Endothelial cell of umbilical vein (primary cell): ENCODE results near the gene TATDN3. TPM values are rescaled to one million over a fixed set of nuclear protein-coding genes. Genes with fewer than 3 reads are reported as not detected.

Experiments
- BruUV-seq: library from RNA; stranded (reverse); fragments of 400-500 nt; replicated peaks from 2 replicates; lab custom pipeline; 2021; lab: Mats Ljungman, UMichigan
- CTCF ChIA-PET: fragments of 300-600, 350-600 bp; sonication (Branson Sonifier 250); formaldehyde crosslinking; loops from one replicate; lab custom pipeline; 2021; ENCODE audit warnings: antibody characterized with exemption, inconsistent platforms; lab: Charles Lee
- POLR2A ChIA-PET: fragments of 300-600, 350-600 bp; sonication (Branson Sonifier 250); formaldehyde crosslinking; loops from one replicate; lab custom pipeline; 2021; ENCODE audit warnings: antibody characterized with exemption, inconsistent platforms; lab: Charles Lee
- DNase-seq: peaks from one replicate; pipeline ENCODE4 v3.0.0-alpha.2; 2011; ENCODE audit warnings: low read depth, low spot score
- FAIRE-seq: peaks from 2 replicates; lab custom pipeline; 2011; peaks lifted over from hg19 to GRCh38; lab: Jason Lieb, UNC
- H2AFZ ChIP-seq: 2 replicates; pipeline ENCODE4 v1.6.0; 2012; ENCODE audit warnings: low read depth, low read length, control low read depth, inconsistent platforms
- H3K27ac ChIP-seq: 2 replicates; pipeline ENCODE4 v1.5.1; 2011; ENCODE audit warnings: low read depth, mild to moderate bottlenecking, control low read depth, low read length, moderate library complexity; ENCODE audit not compliant: insufficient read depth
- H3K27me3 ChIP-seq, 2 experiments: 2 replicates each; pipeline versions ENCODE4 v1.6.0 to v1.6.1; 2011; ENCODE audit warnings: low read length in 2 of 2, mixed read lengths in 1 of 2; ENCODE audit not compliant: control insufficient read depth in 2 of 2, insufficient read depth in 2 of 2
- H3K36me3 ChIP-seq, 2 experiments: 2 replicates in 1 of 2; 3 replicates in 1 of 2; pipeline ENCODE4 v1.5.1; 2011; ENCODE audit warnings: low read length in 2 of 2, mild to moderate bottlenecking in 1 of 2, moderate library complexity in 1 of 2; ENCODE audit not compliant: control insufficient read depth in 2 of 2, insufficient read depth in 2 of 2; ENCODE audit errors: extremely low read depth in 1 of 2
- H3K4me1 ChIP-seq: 3 replicates; pipeline ENCODE4 v1.5.1; 2011; ENCODE audit warnings: mild to moderate bottlenecking, low read length; ENCODE audit not compliant: control insufficient read depth, insufficient read depth; ENCODE audit errors: extremely low read depth
- H3K4me2 ChIP-seq: 2 replicates; pipeline ENCODE4 v1.6.1; 2011; ENCODE audit warnings: low read length, control low read depth, mixed read lengths; ENCODE audit not compliant: insufficient read depth
- H3K4me3 ChIP-seq, 3 experiments: fragments of 200-600 bp in 1 of 3; sonication (generic), shearing (Covaris generic) in 1 of 3; replicated peaks in 1 of 3; 2 replicates each; pipeline ENCODE4 v1.5.1; 2011 to 2016; ENCODE audit warnings: control low read depth in 3 of 3, low read length in 3 of 3, mild to moderate bottlenecking in 2 of 3, inconsistent platforms in 1 of 3, low read depth in 1 of 3, moderate library complexity in 1 of 3; ENCODE audit not compliant: insufficient read depth in 1 of 3
- H3K79me2 ChIP-seq: 2 replicates; pipeline ENCODE4 v1.6.0; 2012; ENCODE audit warnings: low read length, inconsistent platforms; ENCODE audit not compliant: control insufficient read depth, insufficient read depth
- H3K9ac ChIP-seq: replicated peaks from 2 replicates; pipeline ENCODE3; 2011; ENCODE audit warnings: low read length, control low read depth; ENCODE audit not compliant: insufficient read depth; ENCODE audit errors: extremely low read depth
- H3K9me1 ChIP-seq: replicated peaks from 3 replicates; pipeline ENCODE4 v1.6.0; 2011; ENCODE audit warnings: mild to moderate bottlenecking, low read length; ENCODE audit not compliant: control insufficient read depth, insufficient read depth; ENCODE audit errors: extremely low read depth
- H3K9me3 ChIP-seq: replicated peaks from 2 replicates; pipeline ENCODE4 v1.5.1; 2012; ENCODE audit warnings: low read length, inconsistent platforms; ENCODE audit not compliant: control insufficient read depth, insufficient read depth
- H4K20me1 ChIP-seq: replicated peaks from 2 replicates; pipeline ENCODE3; 2011; ENCODE audit warnings: mild to moderate bottlenecking, low read length; ENCODE audit not compliant: control insufficient read depth, insufficient read depth; ENCODE audit errors: extremely low read depth
- EZH2 ChIP-seq: IDR thresholded peaks from 2 replicates; pipeline ENCODE4 v1.6.1; 2012; ENCODE audit warnings: borderline replicate concordance, low read depth, mild to moderate bottlenecking, moderate library complexity, low read length, inconsistent platforms; ENCODE audit not compliant: severe bottlenecking
- MYC ChIP-seq: IDR thresholded peaks from one replicate; pipeline ENCODE4 v1.6.1; 2011; ENCODE audit warnings: mild to moderate bottlenecking, low read depth, low read length
- POLR2A ChIP-seq: IDR thresholded peaks from 2 replicates; pipeline ENCODE4 v1.6.1; 2012; ENCODE audit warnings: low read depth, mild to moderate bottlenecking, control low read depth, low read length
- dilution Hi-C: fragments of 300-500 bp; cut with MboI; formaldehyde crosslinking; loops from one replicate; pipeline ENCODE4 v1.15.0; 2019; ENCODE audit warnings: low sequenced_read_pairs; ENCODE audit not compliant: extremely low pct_ligation_motif_present
- intact Hi-C: fragments of 100-400 bp; cut with micrococcal nuclease; formaldehyde crosslinking; loops from one replicate; pipeline ENCODE4 v1.10.0; 2022
- polyA plus RNA-seq, 4 experiments: library from polyadenylated mRNA; depleted of rRNA in 3 of 4; stranded (reverse) in 3 of 4; unstranded in 1 of 4; fragments of >200 nt; gene quantifications; 2 replicates each; pipeline versions ENCODE4 v1.2.1 to v1.2.3, GENCODE V29; 2011 to 2012; ENCODE audit warnings: missing spikeins in 1 of 4
- total RNA-seq: library from RNA; stranded (reverse); gene quantifications from 2 replicates; pipeline ENCODE4 v1.2.3, GENCODE V29; 2021
- TF ChIP-seq, protein P1 (sequence below): IDR thresholded peaks from 2 replicates; pipeline ENCODE4 v1.6.1; 2011; ENCODE audit not compliant: insufficient read depth, insufficient read length
- TF ChIP-seq, protein P2 (sequence below), 2 donors: IDR thresholded peaks; 1 replicate in 1 of 2; 2 replicates in 1 of 2; pipeline ENCODE4 v1.5.1; 2011; ENCODE audit warnings: low read length in 2 of 2, mild to moderate bottlenecking in 2 of 2, moderate library complexity in 2 of 2, control low read depth in 1 of 2, inconsistent platforms in 1 of 2, low read depth in 1 of 2; ENCODE audit not compliant: insufficient read depth in 1 of 2; ENCODE audit errors: extremely low read depth in 1 of 2

The TATDN3 gene
- total and polyA plus RNA-seq, 2 donors (not counting 3 experiments of a cell fraction or from before 2014, with no cell fraction given), result 4.3 to 8.0 TPM

DNA sequence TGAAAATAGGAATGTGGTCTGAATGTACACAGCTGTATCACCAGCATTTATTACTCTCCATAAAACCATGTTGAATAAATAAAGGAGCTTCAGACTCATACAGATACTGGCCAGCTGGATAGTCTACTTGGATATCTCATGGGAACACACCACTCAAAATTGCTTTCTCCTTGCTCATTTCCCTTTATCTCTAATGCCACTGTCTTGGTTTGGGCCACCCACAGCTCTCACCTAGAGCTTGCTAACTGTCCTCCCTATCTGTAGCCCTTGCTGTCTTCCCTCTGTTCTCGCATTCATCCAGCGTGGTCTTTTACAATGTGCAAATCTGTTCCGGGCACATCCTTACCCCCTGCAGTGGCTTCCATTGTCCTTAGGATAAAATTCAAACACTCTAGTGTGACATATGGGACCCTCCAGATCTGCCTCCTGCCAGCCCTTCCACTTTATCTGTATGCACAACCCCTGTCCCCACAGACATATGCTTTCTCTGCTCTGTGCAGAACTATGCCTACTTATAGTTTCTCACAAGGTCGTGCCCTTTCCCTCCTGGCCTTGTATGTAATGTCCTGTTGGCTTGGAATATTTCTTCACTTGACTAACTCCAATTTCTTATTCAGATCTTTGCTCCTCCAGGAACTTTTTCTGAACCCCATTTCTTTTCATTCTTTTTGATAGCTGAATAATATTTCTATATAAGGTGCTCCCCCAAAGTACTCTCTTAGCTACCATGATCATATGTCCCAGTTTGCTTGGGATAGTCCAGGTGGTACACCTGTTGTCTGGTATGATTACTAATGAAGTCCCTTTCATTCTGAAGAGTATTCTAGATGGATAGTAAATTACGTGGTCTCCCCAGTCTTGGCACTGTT, 69.3 kb downstream of the TATDN3 start:
- Histone ChIP-seq H3K27ac (no peak overlapping the region), H3K4me3 (peak overlapping the region in 1 of 3 experiments; percentile 51), H3K36me3 (no peaks in the 10 kb centered on the region), H3K9ac (no peak overlapping the region), H3K27me3 (no peaks in the 10 kb centered on the region), H3K79me2 (peaks cover 43% of the 10 kb centered on the region), H3K9me1 (no peaks in the 10 kb centered on the region), H3K4me1 (peaks cover 19% of the 10 kb centered on the region), H2AFZ (no peak overlapping the region), H3K9me3 (no peaks in the 10 kb centered on the region), H3K4me2 (peak overlapping the region; percentile 82), H4K20me1 (peaks cover 3% of the 10 kb centered on the region)
- ChIA-PET POLR2A (no interaction called here), CTCF (interaction anchor here (0.7 to 1.4 kb wide), 4 partner anchors 46 to 196 kb away, joined by 3 to 5 read pairs (median 3); no protein-coding TSS in a partner anchor)
- no peak for DNase-seq
- intact Hi-C loops (no loop called here), dilution Hi-C loops (no loop called here)
- no TSS peak for BruUV-seq
- FAIRE-seq, result no peak
- TF ChIP-seq, protein P1, sequence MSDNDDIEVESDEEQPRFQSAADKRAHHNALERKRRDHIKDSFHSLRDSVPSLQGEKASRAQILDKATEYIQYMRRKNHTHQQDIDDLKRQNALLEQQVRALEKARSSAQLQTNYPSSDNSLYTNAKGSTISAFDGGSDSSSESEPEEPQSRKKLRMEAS, result no peak
- TF ChIP-seq, protein P2, sequence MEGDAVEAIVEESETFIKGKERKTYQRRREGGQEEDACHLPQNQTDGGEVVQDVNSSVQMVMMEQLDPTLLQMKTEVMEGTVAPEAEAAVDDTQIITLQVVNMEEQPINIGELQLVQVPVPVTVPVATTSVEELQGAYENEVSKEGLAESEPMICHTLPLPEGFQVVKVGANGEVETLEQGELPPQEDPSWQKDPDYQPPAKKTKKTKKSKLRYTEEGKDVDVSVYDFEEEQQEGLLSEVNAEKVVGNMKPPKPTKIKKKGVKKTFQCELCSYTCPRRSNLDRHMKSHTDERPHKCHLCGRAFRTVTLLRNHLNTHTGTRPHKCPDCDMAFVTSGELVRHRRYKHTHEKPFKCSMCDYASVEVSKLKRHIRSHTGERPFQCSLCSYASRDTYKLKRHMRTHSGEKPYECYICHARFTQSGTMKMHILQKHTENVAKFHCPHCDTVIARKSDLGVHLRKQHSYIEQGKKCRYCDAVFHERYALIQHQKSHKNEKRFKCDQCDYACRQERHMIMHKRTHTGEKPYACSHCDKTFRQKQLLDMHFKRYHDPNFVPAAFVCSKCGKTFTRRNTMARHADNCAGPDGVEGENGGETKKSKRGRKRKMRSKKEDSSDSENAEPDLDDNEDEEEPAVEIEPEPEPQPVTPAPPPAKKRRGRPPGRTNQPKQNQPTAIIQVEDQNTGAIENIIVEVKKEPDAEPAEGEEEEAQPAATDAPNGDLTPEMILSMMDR (IDR thresholded peaks at IDR 0.05; ENCODE audit: extremely low read depth in 1 of 2, insufficient read depth in 1 of 2, low read depth in 1 of 2, low read length in 2 of 2), result no peak
- TF ChIP-seq MYC (no peak), EZH2 (no peak), POLR2A (no peak)
